GM23338 (cell line): ENCODE measurements around the gene NDEL1. TPM values are rescaled to one million over a fixed set of nuclear protein-coding genes. Genes with fewer than 3 reads are reported as not detected.

Source experiments
- ATAC-seq: fragments of 200-7000 bp; cut with Tn5 transposase; 3 replicates; pipeline ENCODE4 v1.9.1; 2020
- DNase-seq: peaks from one replicate; pipeline ENCODE4 v3.0.0-alpha.2; 2015; ENCODE audit warnings: low spot score
- H2AFZ ChIP-seq: fragments of 200-600 bp; sonication (generic); 2 replicates; pipeline ENCODE4 v1.8.0; 2016; ENCODE audit warnings: antibody characterized with exemption, mild to moderate bottlenecking, moderate library complexity
- H3F3A ChIP-seq: fragments of 200-600 bp; sonication (generic); replicated peaks from 2 replicates; pipeline ENCODE4 v1.8.0; 2017; ENCODE audit warnings: antibody characterized with exemption, mixed run types, low read depth
- H3K27ac ChIP-seq: fragments of 200-600 bp; sonication (generic); 2 replicates; pipeline ENCODE4 v1.6.1; 2016; ENCODE audit warnings: low read depth
- H3K27me3 ChIP-seq: fragments of 200-600 bp; sonication (generic); 2 replicates; pipeline ENCODE4 v1.8.0; 2016; ENCODE audit warnings: mild to moderate bottlenecking, mixed run types, moderate library complexity; ENCODE audit not compliant: insufficient read depth
- H3K36me3 ChIP-seq: fragments of 200-600 bp; sonication (generic); 2 replicates; pipeline ENCODE4 v1.8.0; 2016; ENCODE audit warnings: mild to moderate bottlenecking; ENCODE audit not compliant: insufficient read depth
- H3K4me1 ChIP-seq: fragments of 200-600 bp; sonication (generic); 2 replicates; pipeline ENCODE4 v1.8.0; 2016; ENCODE audit warnings: mild to moderate bottlenecking, moderate library complexity; ENCODE audit not compliant: insufficient read depth
- H3K4me2 ChIP-seq: fragments of 200-600 bp; sonication (generic); 2 replicates; pipeline ENCODE4 v1.7.1; 2017; ENCODE audit warnings: mixed run types
- H3K4me3 ChIP-seq: fragments of 200-600 bp; sonication (generic); 2 replicates; pipeline ENCODE4 v1.6.1; 2016; ENCODE audit warnings: mixed run types
- H3K79me2 ChIP-seq: fragments of 200-600 bp; sonication (generic); replicated peaks from 2 replicates; pipeline ENCODE4 v1.8.0; 2017; ENCODE audit warnings: mild to moderate bottlenecking; ENCODE audit not compliant: insufficient read depth
- H3K9me2 ChIP-seq: fragments of 200-600 bp; sonication (generic); 2 replicates; pipeline ENCODE4 v1.8.0; 2017; ENCODE audit not compliant: insufficient read depth
- H4K20me1 ChIP-seq: fragments of 200-600 bp; sonication (generic); replicated peaks from 2 replicates; pipeline ENCODE4 v1.8.0; 2017; ENCODE audit warnings: mild to moderate bottlenecking; ENCODE audit not compliant: insufficient read depth
- H3K27ac Mint-ChIP-seq: 2 replicates; pipeline ENCODE4 v1.8.0; 2020; ENCODE audit warnings: inconsistent platforms, mild to moderate bottlenecking, moderate library complexity, mixed read lengths
- H3K27me3 Mint-ChIP-seq: 3 replicates; pipeline ENCODE4 v1.8.0; 2022; ENCODE audit warnings: low read depth, mild to moderate bottlenecking, moderate library complexity, mixed read lengths, inconsistent platforms; ENCODE audit not compliant: insufficient read depth, poor library complexity
- H3K36me3 Mint-ChIP-seq: 3 replicates; pipeline ENCODE4 v1.8.0; 2021; ENCODE audit warnings: low read depth, mild to moderate bottlenecking, inconsistent platforms, moderate library complexity, mixed read lengths
- H3K4me1 Mint-ChIP-seq: 3 replicates; pipeline ENCODE4 v1.8.0; 2020; ENCODE audit warnings: mild to moderate bottlenecking, inconsistent platforms, mixed read lengths
- H3K4me3 Mint-ChIP-seq: 3 replicates; pipeline ENCODE4 v1.8.0; 2021; ENCODE audit warnings: moderate library complexity, mild to moderate bottlenecking, inconsistent platforms, mixed read lengths
- H3K9me3 Mint-ChIP-seq: 3 replicates; pipeline ENCODE4 v1.8.0; 2020; ENCODE audit warnings: moderate library complexity, mild to moderate bottlenecking, inconsistent platforms, mixed read lengths
- CREB1 ChIP-seq: fragments of 250-450 bp; sonication (Bioruptor Pico); IDR thresholded peaks from 2 replicates; pipeline ENCODE4 v1.5.0; 2020; ENCODE audit warnings: low read depth, mild to moderate bottlenecking, moderate library complexity
- EZH2 ChIP-seq: fragments of 200-600 bp; sonication (generic); IDR thresholded peaks from one replicate; pipeline ENCODE4 v1.8.0; 2017; ENCODE audit warnings: antibody characterized with exemption, mild to moderate bottlenecking, low read depth; ENCODE audit not compliant: unreplicated experiment
- EZH2phosphoT487 ChIP-seq: fragments of 200-600 bp; sonication (generic); IDR thresholded peaks from one replicate; pipeline ENCODE4 v1.8.1; 2018; ENCODE audit warnings: antibody characterized with exemption; ENCODE audit not compliant: unreplicated experiment
- JUNB ChIP-seq: IDR thresholded peaks from one replicate; pipeline ENCODE4 v1.6.1; 2016; ENCODE audit warnings: antibody characterized with exemption; ENCODE audit not compliant: unreplicated experiment
- NANOG ChIP-seq: IDR thresholded peaks from 2 replicates; pipeline ENCODE4 v1.6.1; 2016; ENCODE audit warnings: antibody characterized with exemption, borderline replicate concordance
- POLR2AphosphoS5 ChIP-seq: IDR thresholded peaks from 2 replicates; pipeline ENCODE4 v1.6.1; 2016; ENCODE audit warnings: antibody characterized with exemption, low read depth
- STAT1 ChIP-seq: IDR thresholded peaks from one replicate; pipeline ENCODE4 v1.6.1; 2016; ENCODE audit warnings: antibody characterized with exemption; ENCODE audit not compliant: unreplicated experiment
- ZNF114 ChIP-seq: fragments of 250-450 bp; sonication (Bioruptor Pico); IDR thresholded peaks from 2 replicates; pipeline ENCODE4 v1.5.0; 2020; ENCODE audit warnings: mild to moderate bottlenecking, moderate library complexity
- polyA plus RNA-seq: library from polyadenylated mRNA; unstranded; fragments of >200 nt; fragmentation: Nextera tagmentation; extraction: Ambion mirVana; gene quantifications from 2 replicates; pipeline ENCODE4 v1.2.1, GENCODE V29; 2016
- total RNA-seq: library from RNA; depleted of rRNA; stranded (reverse); fragments of >200 nt; shearing (Covaris generic); gene quantifications from 2 replicates; pipeline ENCODE4 v1.2.3, GENCODE V29; 2014
- TF ChIP-seq, protein P1 (sequence below): IDR thresholded peaks from one replicate; pipeline ENCODE4 v1.6.1; 2018; ENCODE audit warnings: antibody characterized with exemption; ENCODE audit not compliant: unreplicated experiment
- TF ChIP-seq, protein P2 (sequence below): IDR thresholded peaks from 2 replicates; pipeline ENCODE4 v1.6.1; 2016; ENCODE audit warnings: antibody characterized with exemption
- TF ChIP-seq, protein P3 (sequence below): fragments of 250-450 bp; sonication (Bioruptor Pico); IDR thresholded peaks from 2 replicates; pipeline ENCODE4 v1.5.0; 2020; ENCODE audit warnings: mild to moderate bottlenecking, moderate library complexity

The NDEL1 gene
- total and polyA plus RNA-seq, 2 experiments from 2014 or later: 21.2 to 26.0 TPM

DNA sequence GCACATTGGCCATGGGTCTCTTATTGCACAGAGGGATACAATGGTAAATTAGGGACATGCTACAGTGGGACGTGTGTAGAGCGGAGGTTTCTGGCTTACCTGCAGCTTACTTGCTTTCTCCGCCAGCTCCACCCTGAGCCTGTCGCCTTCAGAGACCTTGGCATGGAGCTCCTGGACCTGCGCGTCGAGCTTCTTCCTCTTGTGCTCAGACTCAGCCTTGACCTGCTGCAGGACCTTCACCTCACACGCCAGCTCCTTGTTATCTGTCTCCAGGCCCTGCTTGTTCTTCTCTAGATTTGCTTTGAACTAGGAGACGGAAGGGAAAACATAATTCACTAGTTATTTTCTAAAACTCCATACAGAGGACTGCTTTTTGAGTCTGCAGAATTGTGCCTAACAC lies 63.5 kb downstream of the NDEL1 start (continued):
- TF ChIP-seq, protein P1, sequence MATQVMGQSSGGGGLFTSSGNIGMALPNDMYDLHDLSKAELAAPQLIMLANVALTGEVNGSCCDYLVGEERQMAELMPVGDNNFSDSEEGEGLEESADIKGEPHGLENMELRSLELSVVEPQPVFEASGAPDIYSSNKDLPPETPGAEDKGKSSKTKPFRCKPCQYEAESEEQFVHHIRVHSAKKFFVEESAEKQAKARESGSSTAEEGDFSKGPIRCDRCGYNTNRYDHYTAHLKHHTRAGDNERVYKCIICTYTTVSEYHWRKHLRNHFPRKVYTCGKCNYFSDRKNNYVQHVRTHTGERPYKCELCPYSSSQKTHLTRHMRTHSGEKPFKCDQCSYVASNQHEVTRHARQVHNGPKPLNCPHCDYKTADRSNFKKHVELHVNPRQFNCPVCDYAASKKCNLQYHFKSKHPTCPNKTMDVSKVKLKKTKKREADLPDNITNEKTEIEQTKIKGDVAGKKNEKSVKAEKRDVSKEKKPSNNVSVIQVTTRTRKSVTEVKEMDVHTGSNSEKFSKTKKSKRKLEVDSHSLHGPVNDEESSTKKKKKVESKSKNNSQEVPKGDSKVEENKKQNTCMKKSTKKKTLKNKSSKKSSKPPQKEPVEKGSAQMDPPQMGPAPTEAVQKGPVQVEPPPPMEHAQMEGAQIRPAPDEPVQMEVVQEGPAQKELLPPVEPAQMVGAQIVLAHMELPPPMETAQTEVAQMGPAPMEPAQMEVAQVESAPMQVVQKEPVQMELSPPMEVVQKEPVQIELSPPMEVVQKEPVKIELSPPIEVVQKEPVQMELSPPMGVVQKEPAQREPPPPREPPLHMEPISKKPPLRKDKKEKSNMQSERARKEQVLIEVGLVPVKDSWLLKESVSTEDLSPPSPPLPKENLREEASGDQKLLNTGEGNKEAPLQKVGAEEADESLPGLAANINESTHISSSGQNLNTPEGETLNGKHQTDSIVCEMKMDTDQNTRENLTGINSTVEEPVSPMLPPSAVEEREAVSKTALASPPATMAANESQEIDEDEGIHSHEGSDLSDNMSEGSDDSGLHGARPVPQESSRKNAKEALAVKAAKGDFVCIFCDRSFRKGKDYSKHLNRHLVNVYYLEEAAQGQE: no peak

DNA sequence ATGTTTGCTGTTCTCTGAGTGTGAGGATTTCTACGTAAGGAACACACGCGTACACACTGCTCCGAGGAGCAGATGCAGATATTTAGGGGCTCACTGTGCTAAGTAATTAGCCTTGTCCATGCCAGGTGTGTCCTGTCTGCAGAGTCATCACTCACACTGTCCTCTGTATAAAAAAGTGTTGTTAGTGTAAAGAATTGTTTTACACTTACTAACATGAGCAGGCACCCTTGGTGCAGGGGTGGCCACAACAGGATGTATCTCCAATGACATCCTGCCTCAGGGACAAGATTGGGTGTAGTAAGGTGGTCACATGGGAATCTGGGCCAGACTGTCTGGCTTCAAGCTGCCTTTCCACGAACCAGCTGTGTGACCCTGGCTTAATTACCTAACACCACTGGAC lies 63.9 kb downstream of the NDEL1 start:
- no peak for ATAC-seq
- Histone ChIP-seq H3K4me2 (no peak overlapping the region), H3K79me2 (no peaks in the 10 kb centered on the region), H3K27me3 (no peaks in the 10 kb centered on the region), H2AFZ (no peak overlapping the region), H3K4me3 (no peak overlapping the region), H3K36me3 (peaks cover 63% of the 10 kb centered on the region), H3K9me2 (no peaks in the 10 kb centered on the region), H4K20me1 (no peaks in the 10 kb centered on the region; the same call in 1 of the 2 replicates), H3F3A (0 out of 2 replicates have a peak, but pooled peaks cover 2% of the 10 kb centered on the region), H3K4me1 (no peaks in the 10 kb centered on the region), H3K27ac (no peak overlapping the region)
- no peak for DNase-seq
- Mint-ChIP-seq H3K9me3 (no peaks in the 10 kb centered on the region), H3K4me3 (no peak overlapping the region), H3K27ac (no peak overlapping the region), H3K4me1 (no peaks in the 10 kb centered on the region), H3K36me3 (peaks cover 90% of the 10 kb centered on the region), H3K27me3 (peaks cover 11% of the 10 kb centered on the region)
- TF ChIP-seq NANOG: no peak
- TF ChIP-seq ZNF114 (CRISPR knock-in tag): no peak
- TF ChIP-seq EZH2phosphoT487: no peak
- no peak for TF ChIP-seq EZH2
- TF ChIP-seq STAT1: no peak
- TF ChIP-seq, protein P2, sequence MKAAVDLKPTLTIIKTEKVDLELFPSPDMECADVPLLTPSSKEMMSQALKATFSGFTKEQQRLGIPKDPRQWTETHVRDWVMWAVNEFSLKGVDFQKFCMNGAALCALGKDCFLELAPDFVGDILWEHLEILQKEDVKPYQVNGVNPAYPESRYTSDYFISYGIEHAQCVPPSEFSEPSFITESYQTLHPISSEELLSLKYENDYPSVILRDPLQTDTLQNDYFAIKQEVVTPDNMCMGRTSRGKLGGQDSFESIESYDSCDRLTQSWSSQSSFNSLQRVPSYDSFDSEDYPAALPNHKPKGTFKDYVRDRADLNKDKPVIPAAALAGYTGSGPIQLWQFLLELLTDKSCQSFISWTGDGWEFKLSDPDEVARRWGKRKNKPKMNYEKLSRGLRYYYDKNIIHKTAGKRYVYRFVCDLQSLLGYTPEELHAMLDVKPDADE: no peak
- TF ChIP-seq POLR2AphosphoS5: no peak
- TF ChIP-seq, protein P1: no peak
- TF ChIP-seq CREB1 (CRISPR knock-in tag): no peak
- TF ChIP-seq, protein P3, sequence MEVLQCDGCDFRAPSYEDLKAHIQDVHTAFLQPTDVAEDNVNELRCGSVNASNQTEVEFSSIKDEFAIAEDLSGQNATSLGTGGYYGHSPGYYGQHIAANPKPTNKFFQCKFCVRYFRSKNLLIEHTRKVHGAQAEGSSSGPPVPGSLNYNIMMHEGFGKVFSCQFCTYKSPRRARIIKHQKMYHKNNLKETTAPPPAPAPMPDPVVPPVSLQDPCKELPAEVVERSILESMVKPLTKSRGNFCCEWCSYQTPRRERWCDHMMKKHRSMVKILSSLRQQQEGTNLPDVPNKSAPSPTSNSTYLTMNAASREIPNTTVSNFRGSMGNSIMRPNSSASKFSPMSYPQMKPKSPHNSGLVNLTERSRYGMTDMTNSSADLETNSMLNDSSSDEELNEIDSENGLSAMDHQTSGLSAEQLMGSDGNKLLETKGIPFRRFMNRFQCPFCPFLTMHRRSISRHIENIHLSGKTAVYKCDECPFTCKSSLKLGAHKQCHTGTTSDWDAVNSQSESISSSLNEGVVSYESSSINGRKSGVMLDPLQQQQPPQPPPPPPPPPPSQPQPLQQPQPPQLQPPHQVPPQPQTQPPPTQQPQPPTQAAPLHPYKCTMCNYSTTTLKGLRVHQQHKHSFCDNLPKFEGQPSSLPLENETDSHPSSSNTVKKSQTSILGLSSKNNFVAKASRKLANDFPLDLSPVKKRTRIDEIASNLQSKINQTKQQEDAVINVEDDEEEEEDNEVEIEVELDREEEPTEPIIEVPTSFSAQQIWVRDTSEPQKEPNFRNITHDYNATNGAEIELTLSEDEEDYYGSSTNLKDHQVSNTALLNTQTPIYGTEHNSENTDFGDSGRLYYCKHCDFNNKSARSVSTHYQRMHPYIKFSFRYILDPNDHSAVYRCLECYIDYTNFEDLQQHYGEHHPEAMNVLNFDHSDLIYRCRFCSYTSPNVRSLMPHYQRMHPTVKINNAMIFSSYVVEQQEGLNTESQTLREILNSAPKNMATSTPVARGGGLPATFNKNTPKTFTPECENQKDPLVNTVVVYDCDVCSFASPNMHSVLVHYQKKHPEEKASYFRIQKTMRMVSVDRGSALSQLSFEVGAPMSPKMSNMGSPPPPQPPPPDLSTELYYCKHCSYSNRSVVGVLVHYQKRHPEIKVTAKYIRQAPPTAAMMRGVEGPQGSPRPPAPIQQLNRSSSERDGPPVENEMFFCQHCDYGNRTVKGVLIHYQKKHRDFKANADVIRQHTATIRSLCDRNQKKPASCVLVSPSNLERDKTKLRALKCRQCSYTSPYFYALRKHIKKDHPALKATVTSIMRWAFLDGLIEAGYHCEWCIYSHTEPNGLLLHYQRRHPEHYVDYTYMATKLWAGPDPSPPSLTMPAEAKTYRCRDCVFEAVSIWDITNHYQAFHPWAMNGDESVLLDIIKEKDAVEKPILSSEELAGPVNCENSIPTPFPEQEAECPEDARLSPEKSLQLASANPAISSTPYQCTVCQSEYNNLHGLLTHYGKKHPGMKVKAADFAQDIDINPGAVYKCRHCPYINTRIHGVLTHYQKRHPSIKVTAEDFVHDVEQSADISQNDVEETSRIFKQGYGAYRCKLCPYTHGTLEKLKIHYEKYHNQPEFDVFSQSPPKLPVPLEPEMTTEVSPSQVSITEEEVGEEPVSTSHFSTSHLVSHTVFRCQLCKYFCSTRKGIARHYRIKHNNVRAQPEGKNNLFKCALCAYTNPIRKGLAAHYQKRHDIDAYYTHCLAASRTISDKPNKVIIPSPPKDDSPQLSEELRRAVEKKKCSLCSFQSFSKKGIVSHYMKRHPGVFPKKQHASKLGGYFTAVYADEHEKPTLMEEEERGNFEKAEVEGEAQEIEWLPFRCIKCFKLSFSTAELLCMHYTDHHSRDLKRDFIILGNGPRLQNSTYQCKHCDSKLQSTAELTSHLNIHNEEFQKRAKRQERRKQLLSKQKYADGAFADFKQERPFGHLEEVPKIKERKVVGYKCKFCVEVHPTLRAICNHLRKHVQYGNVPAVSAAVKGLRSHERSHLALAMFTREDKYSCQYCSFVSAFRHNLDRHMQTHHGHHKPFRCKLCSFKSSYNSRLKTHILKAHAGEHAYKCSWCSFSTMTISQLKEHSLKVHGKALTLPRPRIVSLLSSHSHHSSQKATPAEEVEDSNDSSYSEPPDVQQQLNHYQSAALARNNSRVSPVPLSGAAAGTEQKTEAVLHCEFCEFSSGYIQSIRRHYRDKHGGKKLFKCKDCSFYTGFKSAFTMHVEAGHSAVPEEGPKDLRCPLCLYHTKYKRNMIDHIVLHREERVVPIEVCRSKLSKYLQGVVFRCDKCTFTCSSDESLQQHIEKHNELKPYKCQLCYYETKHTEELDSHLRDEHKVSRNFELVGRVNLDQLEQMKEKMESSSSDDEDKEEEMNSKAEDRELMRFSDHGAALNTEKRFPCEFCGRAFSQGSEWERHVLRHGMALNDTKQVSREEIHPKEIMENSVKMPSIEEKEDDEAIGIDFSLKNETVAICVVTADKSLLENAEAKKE (CRISPR knock-in tag): no peak
- TF ChIP-seq JUNB: no peak
